IPS-18c (cell line): Measurements from ENCODE around the gene TMEM35A.

Experiments used
- H3K4me3 ChIP-seq: 2 replicates; pipeline ENCODE4 v1.7.0; 2013; ENCODE audit warnings: low read depth, mild to moderate bottlenecking, low read length, moderate library complexity; ENCODE audit not compliant: insufficient read depth
- H3K9me3 ChIP-seq: one replicate; pipeline ENCODE4 v1.6.1; 2013; ENCODE audit warnings: mild to moderate bottlenecking, low read length, moderate library complexity; ENCODE audit not compliant: control insufficient read depth, insufficient read depth

The TMEM35A gene

DNA sequence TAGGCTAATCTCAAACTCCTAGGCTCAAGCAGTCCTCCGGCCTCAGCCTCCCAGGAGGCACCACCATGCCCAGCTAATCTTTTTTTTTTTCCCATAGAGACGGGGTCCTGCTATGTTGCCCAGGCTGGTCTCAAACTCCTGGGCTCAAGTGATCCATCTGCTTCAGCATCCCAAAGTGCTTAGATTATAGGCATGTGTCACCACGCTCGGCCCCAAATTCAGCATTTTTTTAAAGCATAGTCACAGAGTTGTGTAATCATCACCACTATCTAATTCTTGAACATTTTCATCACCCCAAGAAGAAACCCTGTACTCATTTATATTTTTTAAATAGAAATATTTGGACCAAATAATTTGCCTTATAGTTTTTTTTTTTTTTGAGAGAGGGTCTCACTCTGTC is 29.6 kb downstream of the TMEM35A start:
- Histone ChIP-seq H3K9me3 (peaks cover 2% of the 10 kb centered on the region), H3K4me3 (no peak overlapping the region)

DNA sequence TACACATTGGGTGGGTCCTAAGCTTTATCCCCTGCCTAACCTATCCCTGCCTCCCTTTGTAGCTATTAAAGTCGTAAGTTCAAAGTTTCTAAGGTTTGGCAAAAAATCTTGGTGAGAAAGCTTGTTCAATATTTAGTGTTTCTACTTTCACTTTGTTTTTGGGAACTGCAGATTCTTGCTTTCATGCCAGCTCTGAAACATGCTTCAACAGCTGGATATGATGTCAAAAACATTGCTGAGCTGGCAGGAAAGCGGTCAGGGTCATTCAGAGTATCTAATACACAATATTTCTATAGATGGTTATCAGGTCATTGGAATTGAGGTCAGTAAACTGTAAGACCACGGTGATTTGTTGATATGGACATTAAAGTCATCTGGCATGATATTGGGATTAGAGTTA is 39.0 kb downstream of the TMEM35A start:
- H3K9me3 ChIP-seq = no peaks in the 10 kb centered on the region
- no peak overlapping the region for H3K4me3 ChIP-seq

GRCh38 chrX:101136235-101136634 is 57.6 kb downstream of the TMEM35A start:
- H3K9me3 ChIP-seq = no peaks in the 10 kb centered on the region
- no peak overlapping the region for H3K4me3 ChIP-seq
